ENCODE measurements around the gene PXN.

GRCh38 chr12:120161852-120162251 lies 103.7 kb downstream of the PXN start:
- no peak for TF ChIP-seq POLR2A (IDR thresholded peaks at IDR 0.05)
- TF ChIP-seq, protein P1, sequence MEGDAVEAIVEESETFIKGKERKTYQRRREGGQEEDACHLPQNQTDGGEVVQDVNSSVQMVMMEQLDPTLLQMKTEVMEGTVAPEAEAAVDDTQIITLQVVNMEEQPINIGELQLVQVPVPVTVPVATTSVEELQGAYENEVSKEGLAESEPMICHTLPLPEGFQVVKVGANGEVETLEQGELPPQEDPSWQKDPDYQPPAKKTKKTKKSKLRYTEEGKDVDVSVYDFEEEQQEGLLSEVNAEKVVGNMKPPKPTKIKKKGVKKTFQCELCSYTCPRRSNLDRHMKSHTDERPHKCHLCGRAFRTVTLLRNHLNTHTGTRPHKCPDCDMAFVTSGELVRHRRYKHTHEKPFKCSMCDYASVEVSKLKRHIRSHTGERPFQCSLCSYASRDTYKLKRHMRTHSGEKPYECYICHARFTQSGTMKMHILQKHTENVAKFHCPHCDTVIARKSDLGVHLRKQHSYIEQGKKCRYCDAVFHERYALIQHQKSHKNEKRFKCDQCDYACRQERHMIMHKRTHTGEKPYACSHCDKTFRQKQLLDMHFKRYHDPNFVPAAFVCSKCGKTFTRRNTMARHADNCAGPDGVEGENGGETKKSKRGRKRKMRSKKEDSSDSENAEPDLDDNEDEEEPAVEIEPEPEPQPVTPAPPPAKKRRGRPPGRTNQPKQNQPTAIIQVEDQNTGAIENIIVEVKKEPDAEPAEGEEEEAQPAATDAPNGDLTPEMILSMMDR (IDR thresholded peaks at IDR 0.05), result no peak
- no peak for TF ChIP-seq EP300 (IDR thresholded peaks at IDR 0.05)
- no peak for TF ChIP-seq POLR2AphosphoS5 (IDR thresholded peaks at IDR 0.05)

Measured in stomach (tissue), 4 donors.